Fibroblast of the aortic adventitia (primary cell): ENCODE data around the gene PLCB3. TPM values are rescaled to one million over a fixed set of nuclear protein-coding genes. Genes with fewer than 3 reads are reported as not detected.
"Not testable (repeated sequence)": the region's sequence is repeated elsewhere in the genome, so short reads cannot be mapped to it uniquely, and the experiment has no call there.

Source experiments
- DNase-seq: peaks from one replicate; pipeline ENCODE4 v3.0.0-alpha.2; 2010; ENCODE audit warnings: low read depth
- H3K4me3 ChIP-seq: 2 replicates; pipeline ENCODE4 v1.5.1; 2011; ENCODE audit warnings: low read depth, mild to moderate bottlenecking, control low read depth, low read length, moderate library complexity
- CTCF ChIP-seq: IDR thresholded peaks from 2 replicates; pipeline ENCODE4 v1.5.1; 2011; ENCODE audit warnings: mild to moderate bottlenecking, low read length, control low read depth, inconsistent platforms; ENCODE audit not compliant: insufficient read depth
- total RNA-seq: library from RNA; depleted of rRNA; stranded (reverse); fragments of >200 nt; gene quantifications from 2 replicates; pipeline ENCODE4 v1.2.3, GENCODE V29; 2012; ENCODE audit warnings: low replicate concordance

Gene PLCB3
- total RNA-seq, 1 donor, result 47.5 TPM

DNA sequence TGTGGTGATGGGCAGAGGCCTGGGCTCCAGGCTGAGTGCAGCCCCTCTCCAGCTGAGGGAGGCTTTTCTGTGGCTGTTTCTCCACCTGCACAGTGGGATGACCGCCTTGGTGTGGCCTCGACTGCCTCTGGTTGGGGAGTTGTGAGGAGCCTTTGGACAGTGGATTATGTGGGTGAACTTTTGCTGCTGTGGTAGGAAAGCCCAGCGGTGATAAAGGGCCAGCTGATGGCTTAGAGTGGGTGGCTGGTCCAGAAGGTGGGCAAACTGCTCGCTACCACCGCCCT is 52.6 kb downstream of the PLCB3 start:
- no peak for DNase-seq
- peak overlapping the region; percentile 78 for H3K4me3 ChIP-seq
- TF ChIP-seq CTCF, result no peak

- peak; percentile 84 for TF ChIP-seq CTCF
- peak overlapping the region; percentile 78 for H3K4me3 ChIP-seq
- peak; percentile 90 for DNase-seq
Measured at GRCh38 chr11:64304316-64305072, 53.2 kb downstream of the PLCB3 start.

GRCh38 chr11:64305075-64305690 is 53.9 kb downstream of the PLCB3 start, which contains the start of gene ESRRA:
Gene ESRRA (plus strand): TSS chr11:64305524. CDS start chr11:64307180, 1,656 bp downstream.
- no peak for TF ChIP-seq CTCF
- DNase-seq, result peak; percentile 94
- H3K4me3 ChIP-seq, result peak within 1 kb of the TSS; percentile 78

DNA sequence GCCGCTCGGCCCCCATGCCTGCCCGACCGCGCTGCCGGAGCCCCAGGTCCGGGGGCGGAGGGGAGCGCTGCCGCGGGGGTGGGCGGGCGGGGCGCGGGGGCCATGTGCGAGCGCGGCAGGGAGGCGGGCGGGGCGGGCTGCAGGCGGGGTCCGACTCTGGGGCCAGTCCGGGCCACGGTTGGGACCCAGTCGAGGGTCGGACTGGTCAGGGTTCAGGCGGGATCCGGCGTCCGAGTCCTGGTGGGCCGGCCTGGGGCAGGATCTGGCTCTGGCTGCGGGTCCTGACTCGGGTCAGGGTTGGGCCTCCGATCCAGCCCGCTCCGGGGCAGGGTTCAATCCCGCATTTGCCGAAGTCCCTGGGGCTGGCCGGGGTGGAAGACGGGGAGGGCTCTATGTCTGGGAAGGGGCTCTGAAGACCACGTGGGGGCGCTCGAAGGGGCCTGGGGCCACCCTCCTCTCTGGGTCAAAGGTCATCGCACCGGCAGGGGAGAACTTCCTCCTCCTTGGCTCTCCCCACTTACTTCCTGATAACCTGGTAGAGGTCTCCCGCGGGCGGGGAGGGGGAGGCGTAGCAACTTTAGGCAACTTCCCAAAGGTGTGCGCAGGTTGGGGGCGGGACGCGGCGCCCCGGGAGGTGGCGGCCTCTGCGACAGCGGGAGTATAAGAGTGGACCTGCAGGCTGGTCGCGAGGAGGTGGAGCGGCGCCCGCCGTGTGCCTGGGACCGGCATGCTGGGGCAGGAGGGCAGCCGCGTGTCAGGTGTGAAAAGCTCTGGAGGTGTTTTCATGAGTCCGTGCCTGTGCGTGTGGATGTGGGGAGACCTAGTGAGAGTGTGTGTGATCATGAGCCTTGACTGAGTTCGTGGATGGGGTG is 54.6 kb downstream of the PLCB3 start:
- no peak for TF ChIP-seq CTCF
- DNase-seq, result no peak
- H3K4me3 ChIP-seq, result peak overlapping the region; percentile 74

DNA sequence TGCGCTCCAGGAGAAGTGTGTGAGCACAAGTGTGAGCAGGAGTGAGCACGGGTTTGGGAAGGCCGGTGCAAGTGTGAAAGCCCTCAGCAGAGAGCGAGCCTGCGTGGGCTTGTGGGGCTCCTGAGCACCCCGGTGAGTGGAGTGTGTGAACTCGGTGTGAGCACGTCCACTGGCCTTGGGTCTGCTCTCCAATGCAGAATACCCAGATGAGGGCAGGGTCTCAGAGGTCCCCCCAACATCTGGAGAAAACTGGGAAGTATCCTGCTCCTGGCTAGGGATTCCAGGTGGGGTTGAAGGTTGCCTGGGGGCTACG is 55.2 kb downstream of the PLCB3 start:
- DNase-seq, result no peak
- TF ChIP-seq CTCF, result no peak
- peak overlapping the region; percentile 74 for H3K4me3 ChIP-seq

DNA sequence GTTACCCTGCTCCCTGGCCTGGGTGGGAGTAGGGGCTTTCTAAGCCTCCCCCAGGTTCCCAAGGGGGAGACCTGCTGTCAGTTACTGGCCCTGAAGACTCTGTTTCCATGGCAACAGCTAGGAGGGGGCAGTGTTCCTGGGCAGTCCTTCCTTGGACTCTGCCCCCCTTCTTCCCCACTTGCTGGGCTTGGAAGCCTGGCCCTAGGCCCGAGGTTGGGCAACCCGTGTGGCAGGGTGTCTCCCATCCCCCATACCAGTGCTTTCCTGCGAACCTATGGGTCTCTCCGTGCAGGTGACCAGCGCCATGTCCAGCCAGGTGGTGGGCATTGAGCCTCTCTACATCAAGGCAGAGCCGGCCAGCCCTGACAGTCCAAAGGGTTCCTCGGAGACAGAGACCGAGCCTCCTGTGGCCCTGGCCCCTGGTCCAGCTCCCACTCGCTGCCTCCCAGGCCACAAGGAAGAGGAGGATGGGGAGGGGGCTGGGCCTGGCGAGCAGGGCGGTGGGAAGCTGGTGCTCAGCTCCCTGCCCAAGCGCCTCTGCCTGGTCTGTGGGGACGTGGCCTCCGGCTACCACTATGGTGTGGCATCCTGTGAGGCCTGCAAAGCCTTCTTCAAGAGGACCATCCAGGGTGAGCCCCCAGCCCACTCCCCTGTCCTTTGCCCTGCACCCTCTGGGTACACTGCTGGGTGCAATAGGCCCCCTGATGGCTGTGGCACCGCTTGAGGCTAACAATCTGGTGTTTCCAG is 55.7 kb downstream of the PLCB3 start:
- no peak for TF ChIP-seq CTCF
- H3K4me3 ChIP-seq, result peak overlapping the region; percentile 74
- DNase-seq, result no peak

GRCh38 chr11:64307795-64308194 is 56.5 kb downstream of the PLCB3 start:
- not testable (repeated sequence) for DNase-seq, H3K4me3 ChIP-seq
